GM21529 (cell line): ENCODE data around the gene CRYBB3.
"Not testable (repeated sequence)": the region's sequence is repeated elsewhere in the genome, so short reads cannot be mapped to it uniquely, and the experiment has no call there.

Experiments used
- ATAC-seq: cut with Tn5 transposase; IDR thresholded peaks from one replicate; pipeline ENCODE4 v1.9.1; 2021; ENCODE audit not compliant: unreplicated experiment

The CRYBB3 gene

DNA sequence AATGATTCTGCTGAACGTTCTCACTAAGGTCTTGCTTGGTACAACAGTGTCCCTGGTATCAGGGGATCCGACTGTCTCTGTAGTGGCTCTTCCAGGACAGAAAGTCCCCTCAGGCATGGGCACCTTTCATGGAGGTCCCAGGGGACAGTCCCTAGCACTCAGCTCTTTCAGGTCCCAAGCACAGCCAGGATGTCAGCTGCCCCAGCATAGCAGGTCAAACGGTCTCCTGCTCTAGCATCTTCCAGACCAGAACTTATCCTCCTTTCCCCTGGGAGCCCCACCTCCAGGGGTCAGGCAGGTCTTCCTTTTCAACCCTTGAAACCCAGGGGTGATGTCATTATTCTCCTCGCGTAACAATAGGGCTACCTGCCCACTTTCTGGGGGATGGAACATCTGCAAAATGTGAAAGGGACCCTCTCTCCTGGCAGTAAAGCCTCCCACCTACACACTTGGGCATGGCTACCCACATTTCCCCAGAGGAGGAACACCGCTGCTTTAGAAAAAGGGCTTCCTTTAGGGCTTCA, 24.7 kb upstream of the CRYBB3 start:
- no peak for ATAC-seq

DNA sequence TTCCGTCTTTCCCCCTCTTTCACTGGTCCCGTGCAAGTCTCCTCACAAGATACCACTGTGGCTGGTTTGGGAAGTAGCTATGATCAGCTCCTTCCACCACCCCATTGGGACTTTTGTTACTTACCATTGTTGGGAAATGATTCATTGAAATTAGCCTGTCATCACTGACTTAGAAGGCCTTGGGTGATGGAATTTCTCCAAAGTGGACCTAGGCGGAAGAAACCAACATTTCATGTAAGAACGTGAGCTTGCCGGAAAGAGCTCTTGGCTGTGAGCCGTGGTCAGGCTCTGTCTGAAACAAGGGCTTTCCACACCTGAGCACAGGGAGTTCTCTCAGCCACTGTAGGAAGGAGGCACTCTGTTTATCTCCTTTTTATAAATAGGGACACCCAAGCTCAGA, 23.5 kb upstream of the CRYBB3 start:
- no peak for ATAC-seq

DNA sequence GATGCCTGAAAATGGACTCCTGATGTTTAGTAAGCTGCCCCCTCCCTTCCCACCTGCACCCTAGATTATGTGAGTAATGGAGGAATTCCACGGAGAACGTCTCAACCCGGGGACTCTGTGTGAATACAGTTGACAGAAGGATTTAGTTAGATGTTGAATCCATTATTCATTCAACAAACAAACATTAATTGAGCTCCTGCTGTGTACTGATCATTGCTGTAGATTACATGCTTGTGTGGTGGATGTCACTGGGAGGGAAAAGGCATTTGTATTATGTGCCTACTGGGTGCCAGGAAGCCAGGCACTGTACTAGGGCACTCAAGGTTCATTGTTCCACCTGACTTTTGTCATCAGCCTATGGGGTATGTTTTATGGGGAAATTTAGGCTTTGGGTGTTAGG, 22.9 kb upstream of the CRYBB3 start:
- ATAC-seq, result no peak

DNA sequence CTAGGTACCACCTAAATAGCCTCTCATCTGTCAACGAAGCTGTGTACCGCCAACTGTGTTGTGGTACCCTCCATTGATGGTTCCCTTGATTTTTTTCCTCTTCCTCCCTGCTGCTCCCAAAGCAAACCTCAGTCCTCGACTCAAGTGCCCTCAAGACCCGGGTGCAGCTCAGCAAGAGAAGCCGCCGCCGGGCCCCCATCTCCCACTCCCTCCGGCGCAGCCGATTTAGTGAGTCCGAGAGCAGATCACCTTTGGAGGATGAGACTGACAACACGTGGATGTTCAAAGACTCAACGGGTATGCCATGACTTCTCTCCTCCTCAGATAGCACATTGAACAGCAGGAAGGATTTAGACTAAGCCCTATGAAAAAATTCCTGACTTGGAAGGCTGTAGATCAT, 22.4 kb upstream of the CRYBB3 start:
- no peak for ATAC-seq

DNA sequence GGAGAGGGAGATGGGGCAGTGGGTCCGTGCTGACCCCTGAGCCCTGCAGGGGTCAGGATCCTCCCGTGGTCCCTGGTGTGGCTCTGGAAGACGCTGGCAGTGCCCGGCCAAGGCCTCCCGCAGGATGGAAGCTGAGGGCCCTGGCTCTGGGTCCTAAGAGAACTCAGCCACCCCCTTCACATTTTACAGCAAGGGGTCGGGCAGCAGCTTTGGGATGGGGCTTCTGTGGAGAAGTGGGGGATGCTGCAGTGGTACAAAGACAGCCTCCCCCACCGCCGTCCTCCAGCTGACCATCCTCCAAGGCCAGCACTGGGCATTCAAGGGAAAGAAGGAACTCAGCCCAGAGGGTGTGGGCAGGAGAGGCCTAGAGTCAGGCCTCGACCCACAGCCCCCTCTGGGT, 21.8 kb upstream of the CRYBB3 start:
- no peak for ATAC-seq

DNA sequence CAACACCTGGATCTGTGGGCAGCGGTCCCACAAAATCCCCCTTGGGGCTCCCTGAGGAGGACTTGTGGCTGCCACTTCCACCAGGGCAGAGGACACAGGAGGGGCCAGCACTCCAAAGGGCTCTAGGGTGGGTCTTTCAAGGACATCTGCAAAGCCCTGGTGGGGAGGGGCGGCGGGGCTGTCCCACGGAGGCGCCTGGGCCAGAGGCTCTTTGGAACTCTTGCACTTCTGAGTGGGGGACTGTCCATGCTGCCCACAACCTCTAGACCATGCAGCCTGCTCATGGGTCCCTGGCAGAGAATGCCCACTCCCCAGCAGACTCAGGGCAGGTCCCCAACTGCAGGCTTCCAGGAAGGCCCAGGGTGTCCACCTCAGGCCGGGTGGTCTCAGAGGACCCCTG, 21.3 kb upstream of the CRYBB3 start:
- not testable (repeated sequence) for ATAC-seq

DNA sequence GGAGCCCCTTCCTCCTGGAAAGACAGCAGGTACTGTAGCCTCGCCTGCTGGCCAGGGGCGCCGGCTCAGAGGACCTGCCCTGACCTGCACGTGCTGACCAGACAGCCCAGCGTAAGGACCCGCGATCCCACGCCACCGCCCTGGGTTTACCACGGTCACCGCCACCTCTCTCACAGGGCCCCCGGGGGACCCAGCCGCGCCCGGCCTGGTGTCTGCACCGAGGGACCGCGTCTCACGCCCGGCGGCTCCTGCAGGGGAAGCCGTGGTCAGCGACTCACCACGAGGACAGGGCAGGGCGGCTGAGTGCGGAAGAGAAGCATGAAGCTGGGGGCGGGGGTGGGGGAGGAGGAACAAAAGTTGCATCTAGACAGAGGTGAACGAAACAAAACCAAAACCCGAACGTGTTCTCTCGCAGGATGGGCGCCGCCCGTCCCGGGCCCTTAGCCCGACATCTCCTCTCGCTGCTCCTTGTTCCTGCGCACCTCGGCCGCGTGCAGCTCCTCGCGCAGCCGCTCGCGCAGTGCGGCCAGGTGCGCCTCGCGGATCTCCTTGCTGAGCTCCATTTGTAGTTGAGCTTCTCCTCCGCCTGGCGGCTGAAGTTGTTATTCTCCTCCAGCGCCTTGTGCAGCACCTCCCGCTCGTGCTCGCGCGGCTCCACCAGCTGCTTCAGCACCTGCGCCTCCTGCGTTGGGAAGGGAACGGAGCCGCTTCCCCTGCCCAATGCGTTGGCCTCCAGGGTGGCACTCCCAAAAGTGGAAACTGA, 20.6 kb upstream of the CRYBB3 start:
- not testable (repeated sequence) for ATAC-seq

DNA sequence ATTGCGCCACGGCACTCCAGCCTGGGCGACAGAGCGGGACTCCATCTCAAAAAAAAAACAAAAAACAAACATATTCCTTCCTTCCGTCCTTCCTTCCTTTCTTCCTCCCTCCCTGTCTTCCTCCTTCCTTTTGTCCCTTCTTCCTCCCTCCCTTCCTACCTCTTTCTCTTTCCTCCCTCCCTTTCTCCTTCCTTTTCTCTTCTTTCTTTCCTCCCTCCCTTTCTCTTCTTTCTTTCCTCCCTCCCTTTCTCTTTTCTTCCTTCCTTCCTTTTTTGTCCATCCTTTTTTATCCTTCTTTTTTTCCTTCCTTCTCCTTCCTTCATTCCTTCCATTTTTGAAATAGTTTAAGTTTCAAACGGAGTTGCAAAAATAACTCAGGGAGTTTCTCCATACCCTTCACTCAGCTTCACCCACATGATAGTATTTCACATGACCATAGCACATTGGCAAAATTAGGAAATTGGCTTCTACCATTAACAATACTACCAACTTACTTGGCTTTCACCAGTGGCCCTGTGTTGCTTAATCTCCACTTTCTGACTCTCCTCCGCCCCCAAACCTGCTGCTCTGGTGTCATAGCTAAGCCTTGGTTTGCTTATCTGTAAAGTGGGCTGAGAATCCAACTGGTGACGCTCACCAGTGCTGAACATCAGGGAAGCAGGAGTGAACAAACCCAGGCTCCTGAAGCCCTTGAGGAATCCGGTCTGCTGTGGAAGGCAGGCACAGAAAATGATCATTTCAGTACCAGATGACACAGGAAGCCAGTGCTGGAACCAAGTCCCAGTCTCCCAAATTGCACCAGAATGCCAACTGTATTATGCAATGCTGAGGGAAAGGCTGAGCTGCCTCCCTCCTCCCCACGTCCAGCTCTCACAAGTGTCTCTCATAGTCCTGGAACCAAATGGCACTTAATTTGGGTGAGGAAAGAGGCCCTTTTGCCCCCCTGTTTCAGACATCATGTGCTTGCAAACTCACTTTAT, 17.2 kb upstream of the CRYBB3 start:
- no peak for ATAC-seq

DNA sequence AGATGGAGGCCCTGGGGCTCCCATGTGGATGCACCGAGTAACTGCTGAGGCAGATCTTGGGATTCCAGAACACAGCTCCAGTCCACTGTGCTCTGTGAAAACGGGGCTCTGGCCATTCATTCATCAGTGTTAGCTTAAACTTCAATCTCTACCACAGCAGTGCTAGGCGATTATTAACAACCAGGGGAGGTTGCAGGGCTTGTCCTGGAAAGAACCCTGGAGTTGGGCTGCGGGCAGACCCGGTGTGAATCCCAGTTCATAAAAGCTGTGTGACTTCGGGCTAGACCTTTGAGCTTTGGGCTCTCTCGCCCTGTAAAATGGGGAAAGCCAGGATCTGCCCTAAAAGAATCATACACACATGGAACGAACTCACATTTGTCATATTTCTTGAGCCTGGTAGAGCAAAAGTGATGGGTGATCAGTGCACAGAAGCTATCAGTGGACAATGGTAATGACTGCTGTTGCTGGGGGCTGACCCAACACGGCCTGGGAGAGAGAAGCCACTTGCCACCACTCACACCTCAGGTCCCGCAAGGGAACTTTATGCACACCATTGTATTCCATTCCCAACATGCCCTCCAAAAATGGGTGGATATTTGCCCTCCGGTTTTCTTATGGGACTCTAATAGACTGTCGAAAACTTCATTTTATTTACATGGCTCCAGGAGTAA, 15.6 kb upstream of the CRYBB3 start:
- ATAC-seq, result no peak

DNA sequence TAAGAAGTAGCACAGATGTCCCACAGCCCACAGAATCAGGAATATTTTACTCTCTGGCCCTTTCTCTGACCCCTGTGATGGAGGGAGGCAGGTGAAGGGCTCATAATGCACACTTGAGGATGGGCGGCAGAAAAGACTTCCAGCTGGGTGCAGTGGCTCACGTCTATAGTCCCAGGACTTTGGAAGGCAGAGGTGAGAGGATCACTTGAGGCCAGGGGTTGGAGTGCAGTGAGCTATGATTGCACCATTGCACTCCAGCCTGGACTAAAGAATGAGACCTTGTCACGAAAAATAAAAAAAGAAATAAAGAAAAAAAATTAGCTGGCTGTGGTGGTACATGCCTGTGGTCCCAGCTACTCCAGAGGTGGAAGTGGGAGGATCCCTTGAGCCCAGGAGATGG, 13.5 kb upstream of the CRYBB3 start:
- ATAC-seq, result no peak

DNA sequence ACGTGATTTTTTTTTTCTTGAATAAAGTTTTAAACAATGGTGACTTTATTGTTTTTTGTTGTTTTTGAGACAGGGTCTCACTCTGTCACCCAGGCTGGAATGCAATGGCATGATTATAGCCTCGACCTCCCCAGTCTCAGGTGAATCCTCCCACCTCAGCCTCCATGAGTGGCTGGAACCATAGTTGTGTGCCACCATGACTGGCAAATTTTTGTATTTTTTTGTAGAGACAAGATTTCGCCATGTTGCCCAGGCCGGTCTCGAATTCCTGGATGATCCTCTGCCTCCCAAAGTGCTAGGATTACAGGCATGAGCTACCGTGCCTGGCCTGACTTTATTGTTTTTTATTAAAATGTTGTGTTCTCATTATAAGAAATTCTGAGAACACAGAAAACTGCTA, 12.2 kb upstream of the CRYBB3 start:
- no peak for ATAC-seq

DNA sequence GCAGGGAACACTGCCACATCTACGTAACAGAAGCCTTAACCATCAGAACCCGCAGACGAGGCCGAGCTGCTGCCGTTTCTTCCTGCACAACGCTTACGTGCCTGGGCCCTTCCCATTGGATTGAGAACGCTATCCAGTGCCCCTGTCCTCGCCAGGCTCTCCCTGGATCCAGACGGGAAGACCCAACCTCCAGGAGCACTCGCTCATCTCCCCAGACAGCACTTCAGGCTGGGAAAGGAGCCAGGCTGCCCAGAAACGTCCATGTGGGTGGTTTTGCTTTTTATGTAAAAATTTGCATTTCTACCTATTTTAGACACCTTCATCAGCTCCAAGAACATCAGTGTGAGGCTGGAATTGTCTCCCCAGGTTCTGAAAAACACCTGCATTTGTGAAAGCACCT, 7.3 kb upstream of the CRYBB3 start:
- no peak for ATAC-seq

DNA sequence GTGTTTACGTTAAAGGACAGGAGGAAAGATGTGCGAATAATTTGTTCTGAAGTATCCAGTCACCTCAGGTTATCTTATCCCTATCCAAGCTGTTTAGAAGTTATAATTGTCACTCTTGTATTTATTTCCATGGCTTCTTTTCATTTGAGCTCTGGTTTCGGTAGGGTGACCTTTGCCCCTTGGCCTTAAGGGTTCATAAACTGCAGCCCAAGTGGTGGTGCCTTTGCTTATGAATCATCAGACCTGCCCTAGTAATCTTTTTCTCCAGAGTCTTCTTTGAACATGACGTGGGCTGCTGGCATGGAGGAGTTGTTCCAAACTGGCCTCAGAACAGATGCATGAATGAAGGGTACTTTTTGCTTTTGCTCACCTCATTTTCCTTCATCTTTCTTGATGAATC, 6.5 kb upstream of the CRYBB3 start:
- no peak for ATAC-seq

DNA sequence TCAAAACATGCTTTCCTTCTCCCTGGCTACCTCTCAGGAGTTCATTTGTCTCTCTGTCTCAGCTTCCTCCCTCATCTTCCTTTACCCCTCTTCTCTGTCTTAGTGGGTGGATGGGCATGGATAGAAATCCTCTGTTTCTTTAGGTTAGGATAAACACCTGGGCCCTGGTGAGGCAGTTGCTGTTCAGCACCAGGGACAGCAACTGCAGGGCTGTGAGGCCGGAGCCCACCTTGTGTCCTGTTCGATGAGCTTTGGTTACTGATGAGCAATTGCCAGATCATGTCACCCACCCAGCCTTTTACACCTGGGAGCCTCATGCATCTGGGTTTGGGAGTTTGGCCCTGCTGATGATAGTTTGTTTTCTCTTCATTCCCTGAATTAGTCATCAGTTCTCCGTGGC, 6.1 kb upstream of the CRYBB3 start:
- no peak for ATAC-seq

DNA sequence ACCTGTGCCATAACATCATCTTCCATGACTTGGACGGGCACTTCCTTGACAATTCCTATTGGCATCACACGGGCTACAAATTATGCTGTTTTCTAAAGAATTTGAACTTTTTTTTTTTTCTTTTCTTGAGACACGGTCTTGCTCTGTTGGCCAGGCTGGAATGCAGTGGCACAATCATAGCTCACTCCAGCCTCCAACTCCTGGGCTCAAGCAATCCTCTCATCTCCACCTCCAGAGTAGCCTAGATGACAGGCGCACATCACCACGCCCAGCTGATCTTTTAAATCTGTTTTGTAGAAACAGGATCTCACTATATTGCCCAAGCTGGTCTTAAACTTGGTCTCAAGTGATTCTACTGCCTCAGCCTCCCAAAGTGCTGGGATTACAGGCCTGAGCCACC, 3.3 kb upstream of the CRYBB3 start:
- ATAC-seq, result no peak

DNA sequence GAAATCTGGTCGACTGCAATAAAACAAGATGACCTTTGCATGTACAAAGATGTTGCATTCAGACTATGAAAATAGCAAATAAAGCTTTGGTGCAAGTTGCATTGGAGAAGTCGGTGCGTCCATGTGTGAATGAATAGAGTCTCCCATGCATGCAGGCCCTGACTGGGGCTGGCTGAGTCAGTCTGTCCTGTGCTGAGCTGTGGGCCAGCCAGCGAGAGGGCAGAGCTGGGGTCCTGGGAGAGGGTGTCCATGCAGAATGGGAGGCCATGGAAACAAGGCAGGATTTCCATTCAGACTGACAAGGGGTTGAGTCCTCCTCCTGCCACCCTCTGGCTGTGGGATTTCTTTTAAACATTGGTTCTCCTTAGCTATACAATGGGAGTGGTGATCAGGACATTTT, 2.3 kb upstream of the CRYBB3 start:
- no peak for ATAC-seq

DNA sequence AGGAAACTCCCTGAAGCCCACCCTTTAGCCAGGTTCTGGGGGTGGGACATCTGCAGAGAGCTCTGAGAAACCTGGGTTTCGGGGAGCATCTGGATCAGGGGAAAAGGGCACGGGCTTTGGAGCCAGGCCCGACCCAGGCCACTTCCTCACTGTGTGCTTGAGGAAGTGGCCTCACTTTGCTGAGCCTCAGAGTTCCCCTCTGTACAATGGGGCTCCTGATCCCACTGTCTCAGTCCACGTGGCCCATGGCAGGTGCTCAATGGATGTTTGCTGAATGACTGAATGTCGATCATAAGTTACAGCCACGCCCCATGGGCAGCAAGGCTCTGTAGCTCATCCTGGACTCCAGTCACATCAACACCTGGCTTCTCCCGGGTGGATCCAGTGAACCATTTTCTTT, 1.3 kb downstream of the CRYBB3 start:
- ATAC-seq, result no peak

DNA sequence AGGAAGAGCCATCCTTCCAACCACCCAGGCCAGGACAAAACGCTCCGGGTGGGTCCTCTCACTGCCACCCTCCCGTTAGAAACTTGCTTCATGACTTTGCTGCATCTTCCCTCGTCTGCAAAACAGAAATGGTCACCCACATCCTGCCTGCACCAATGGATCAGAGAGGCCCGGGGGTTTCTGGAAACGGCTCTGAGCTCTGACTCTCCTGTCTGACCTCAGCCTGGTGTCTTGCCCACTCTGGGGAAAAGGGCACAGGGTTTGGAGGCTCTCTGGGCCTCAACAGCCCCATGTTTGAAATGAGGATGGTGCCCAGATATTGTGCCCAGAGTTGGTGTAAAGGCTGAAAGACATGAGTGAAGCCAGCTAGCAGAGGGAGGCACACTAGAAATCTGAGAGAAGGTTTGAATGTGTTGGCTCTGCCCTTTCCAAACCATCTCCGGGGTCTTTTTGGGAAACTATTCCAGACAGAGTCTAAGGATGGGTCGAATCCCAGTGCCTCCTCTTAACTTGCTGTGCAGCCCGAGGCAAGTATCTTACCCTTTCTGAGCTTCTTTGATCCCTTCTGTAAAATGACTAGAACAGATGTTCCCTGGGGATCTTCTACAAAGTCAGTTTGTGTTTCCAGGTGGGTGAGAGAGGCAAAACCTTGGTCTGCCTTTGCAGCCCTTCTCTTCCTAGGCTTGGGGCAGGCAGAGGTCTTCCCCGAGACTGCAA, 2.1 kb downstream of the CRYBB3 start:
- ATAC-seq, result no peak

DNA sequence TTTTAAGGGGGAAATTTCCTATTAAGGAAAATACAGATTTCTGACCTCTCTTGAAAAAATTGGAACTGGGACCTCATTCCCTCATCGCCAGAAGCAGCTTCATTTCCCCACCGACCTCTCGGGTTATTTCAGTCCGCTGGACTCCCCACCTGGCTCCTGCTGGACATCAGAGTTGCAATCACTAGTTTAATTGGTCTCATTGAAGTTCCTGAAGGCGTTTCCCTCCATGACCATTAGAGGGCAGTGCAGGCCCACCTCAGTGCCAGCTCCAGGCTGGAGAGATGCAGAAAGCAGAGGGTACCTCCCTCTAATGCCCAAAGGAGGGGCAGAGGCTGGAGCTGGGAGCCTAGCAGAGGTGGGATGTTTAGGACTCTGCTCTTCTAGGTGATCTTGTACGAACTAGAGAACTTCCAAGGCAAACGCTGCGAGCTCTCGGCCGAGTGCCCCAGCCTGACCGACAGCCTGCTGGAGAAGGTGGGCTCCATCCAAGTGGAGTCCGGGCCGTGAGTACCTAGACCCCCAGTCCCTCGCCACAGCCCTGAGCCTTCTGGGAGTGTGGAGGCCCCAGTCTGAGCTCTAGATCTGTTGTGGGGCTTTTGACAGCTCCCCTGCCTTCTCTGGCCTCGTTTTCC, 2.7 kb downstream of the CRYBB3 start:
- ATAC-seq, result no peak

DNA sequence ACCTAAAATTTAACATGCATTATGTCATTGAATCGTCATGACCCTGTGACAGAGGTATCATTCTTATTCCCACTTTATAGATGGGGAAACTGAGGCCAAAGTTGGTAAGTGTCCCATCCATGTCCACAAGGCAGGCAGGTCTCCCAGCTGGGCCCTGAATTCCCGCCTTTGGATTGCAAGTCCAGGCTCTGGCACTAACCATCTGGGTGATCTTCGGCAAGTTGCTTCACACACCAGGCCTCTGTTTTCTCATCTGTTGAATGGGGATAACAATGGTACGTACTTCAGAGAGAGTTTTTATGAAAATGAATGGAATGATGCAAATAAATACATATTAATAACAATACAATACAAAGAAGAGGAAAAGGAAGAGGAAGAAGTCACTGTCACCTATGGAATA, 3.4 kb downstream of the CRYBB3 start:
- no peak for ATAC-seq
